ENCODE data around the gene SIVA1.

Gene SIVA1

GRCh38 chr14:104800015-104800770 is 47.2 kb downstream of the SIVA1 start:
- no peaks in the 10 kb centered on the region for H3K9me3 ChIP-seq (ENCODE audit: insufficient read depth, low read depth, low read length)
- H3K36me3 ChIP-seq (ENCODE audit: insufficient read depth, low read depth, low read length), result no peaks in the 10 kb centered on the region
- H3K4me3 ChIP-seq (ENCODE audit: low read length), result peak overlapping the region; percentile 74
- peak overlapping the region; percentile 69; the same call in 1 of the 2 replicates for H3K9ac ChIP-seq (ENCODE audit: low read depth, low read length)
- H3K27me3 ChIP-seq (ENCODE audit: insufficient read depth, low read length), result peaks cover 67% of the 10 kb centered on the region
- H3K27ac ChIP-seq (ENCODE audit: low read length), result no peak overlapping the region
- peaks cover 11% of the 10 kb centered on the region; the same call in 1 of the 2 replicates for H3K4me1 ChIP-seq (ENCODE audit: insufficient read depth, low read length)

GRCh38 chr14:104800771-104801519 is 48.0 kb downstream of the SIVA1 start, which contains the start of gene ZBTB42:
Gene ZBTB42 (plus strand): TSS chr14:104801101. CDS start chr14:104801198, 97 bp downstream.
- H3K36me3 ChIP-seq (ENCODE audit: insufficient read depth, low read depth, low read length), result no peaks in the 10 kb centered on the region
- H3K9ac ChIP-seq (ENCODE audit: low read depth, low read length), result peak within 1 kb of the TSS; percentile 69; the same call in 1 of the 2 replicates
- H3K27me3 ChIP-seq (ENCODE audit: insufficient read depth, low read length), result peaks cover 64% of the 10 kb centered on the region
- H3K9me3 ChIP-seq (ENCODE audit: insufficient read depth, low read depth, low read length), result no peaks in the 10 kb centered on the region
- peak within 1 kb of the TSS; percentile 74 for H3K4me3 ChIP-seq (ENCODE audit: low read length)
- no peak within 1 kb of the TSS for H3K27ac ChIP-seq (ENCODE audit: low read length)
- H3K4me1 ChIP-seq (ENCODE audit: insufficient read depth, low read length), result peaks cover 11% of the 10 kb centered on the region; the same call in 1 of the 2 replicates

GRCh38 chr14:104801520-104802393 is 48.8 kb downstream of the SIVA1 start:
- Histone ChIP-seq H3K27me3 (ENCODE audit: insufficient read depth, low read length) (peaks cover 56% of the 10 kb centered on the region), H3K9me3 (ENCODE audit: insufficient read depth, low read depth, low read length) (no peaks in the 10 kb centered on the region), H3K4me3 (ENCODE audit: low read length) (peak overlapping the region; percentile 66), H3K9ac (ENCODE audit: low read depth, low read length) (no peak overlapping the region), H3K36me3 (ENCODE audit: insufficient read depth, low read depth, low read length) (no peaks in the 10 kb centered on the region), H3K4me1 (ENCODE audit: insufficient read depth, low read length) (peaks cover 7% of the 10 kb centered on the region; the same call in 1 of the 2 replicates), H3K27ac (ENCODE audit: low read length) (no peak overlapping the region)

GRCh38 chr14:104802394-104803184 is 49.6 kb downstream of the SIVA1 start:
- Histone ChIP-seq H3K27me3 (ENCODE audit: insufficient read depth, low read length) (peaks cover 48% of the 10 kb centered on the region), H3K4me1 (ENCODE audit: insufficient read depth, low read length) (peaks cover 7% of the 10 kb centered on the region; the same call in 1 of the 2 replicates), H3K27ac (ENCODE audit: low read length) (no peak overlapping the region), H3K9ac (ENCODE audit: low read depth, low read length) (no peak overlapping the region), H3K9me3 (ENCODE audit: insufficient read depth, low read depth, low read length) (no peaks in the 10 kb centered on the region), H3K36me3 (ENCODE audit: insufficient read depth, low read depth, low read length) (no peaks in the 10 kb centered on the region), H3K4me3 (ENCODE audit: low read length) (no peak overlapping the region)

- H3K4me3 ChIP-seq (ENCODE audit: low read length), result no peak overlapping the region
- H3K27me3 ChIP-seq (ENCODE audit: insufficient read depth, low read length), result peaks cover 40% of the 10 kb centered on the region
- no peaks in the 10 kb centered on the region for H3K36me3 ChIP-seq (ENCODE audit: insufficient read depth, low read depth, low read length)
- H3K4me1 ChIP-seq (ENCODE audit: insufficient read depth, low read length), result peaks cover 7% of the 10 kb centered on the region; the same call in 1 of the 2 replicates
- no peak overlapping the region for H3K9ac ChIP-seq (ENCODE audit: low read depth, low read length)
- no peaks in the 10 kb centered on the region for H3K9me3 ChIP-seq (ENCODE audit: insufficient read depth, low read depth, low read length)
- H3K27ac ChIP-seq (ENCODE audit: low read length), result no peak overlapping the region
Observed at GRCh38 chr14:104803280-104803911, 50.4 kb downstream of the SIVA1 start.

GRCh38 chr14:104803912-104804410 is 51.0 kb downstream of the SIVA1 start:
- no peak overlapping the region for H3K9ac ChIP-seq (ENCODE audit: low read depth, low read length)
- H3K9me3 ChIP-seq (ENCODE audit: insufficient read depth, low read depth, low read length), result no peaks in the 10 kb centered on the region
- no peaks in the 10 kb centered on the region for H3K36me3 ChIP-seq (ENCODE audit: insufficient read depth, low read depth, low read length)
- peaks cover 34% of the 10 kb centered on the region for H3K27me3 ChIP-seq (ENCODE audit: insufficient read depth, low read length)
- no peak overlapping the region for H3K4me3 ChIP-seq (ENCODE audit: low read length)
- H3K27ac ChIP-seq (ENCODE audit: low read length), result no peak overlapping the region
- H3K4me1 ChIP-seq (ENCODE audit: insufficient read depth, low read length), result peaks cover 7% of the 10 kb centered on the region; the same call in 1 of the 2 replicates

- H3K27me3 ChIP-seq (ENCODE audit: insufficient read depth, low read length), result peaks cover 27% of the 10 kb centered on the region
- no peak overlapping the region for H3K9ac ChIP-seq (ENCODE audit: low read depth, low read length)
- no peaks in the 10 kb centered on the region for H3K9me3 ChIP-seq (ENCODE audit: insufficient read depth, low read depth, low read length)
- no peaks in the 10 kb centered on the region for H3K36me3 ChIP-seq (ENCODE audit: insufficient read depth, low read depth, low read length)
- 0 out of 2 replicates have a peak, but pooled peaks cover 4% of the 10 kb centered on the region for H3K4me1 ChIP-seq (ENCODE audit: insufficient read depth, low read length)
- no peak overlapping the region for H3K4me3 ChIP-seq (ENCODE audit: low read length)
- no peak overlapping the region for H3K27ac ChIP-seq (ENCODE audit: low read length)
Observed at GRCh38 chr14:104804481-104805325, 51.8 kb downstream of the SIVA1 start.

- no peaks in the 10 kb centered on the region for H3K36me3 ChIP-seq (ENCODE audit: insufficient read depth, low read depth, low read length)
- H3K4me1 ChIP-seq (ENCODE audit: insufficient read depth, low read length), result 0 out of 2 replicates have a peak, but pooled peaks cover 4% of the 10 kb centered on the region
- no peak overlapping the region for H3K27ac ChIP-seq (ENCODE audit: low read length)
- peaks cover 22% of the 10 kb centered on the region for H3K27me3 ChIP-seq (ENCODE audit: insufficient read depth, low read length)
- H3K4me3 ChIP-seq (ENCODE audit: low read length), result no peak overlapping the region
- H3K9me3 ChIP-seq (ENCODE audit: insufficient read depth, low read depth, low read length), result no peaks in the 10 kb centered on the region
- H3K9ac ChIP-seq (ENCODE audit: low read depth, low read length), result no peak overlapping the region
Observed at GRCh38 chr14:104805326-104805678, 52.4 kb downstream of the SIVA1 start.

GRCh38 chr14:104805941-104806624 is 53.1 kb downstream of the SIVA1 start:
- H3K27me3 ChIP-seq (ENCODE audit: insufficient read depth, low read length), result peaks cover 18% of the 10 kb centered on the region
- H3K9me3 ChIP-seq (ENCODE audit: insufficient read depth, low read depth, low read length), result no peaks in the 10 kb centered on the region
- H3K9ac ChIP-seq (ENCODE audit: low read depth, low read length), result no peak overlapping the region
- H3K4me1 ChIP-seq (ENCODE audit: insufficient read depth, low read length), result 0 out of 2 replicates have a peak, but pooled peaks cover 4% of the 10 kb centered on the region
- H3K36me3 ChIP-seq (ENCODE audit: insufficient read depth, low read depth, low read length), result no peaks in the 10 kb centered on the region
- no peak overlapping the region for H3K27ac ChIP-seq (ENCODE audit: low read length)
- H3K4me3 ChIP-seq (ENCODE audit: low read length), result no peak overlapping the region

All from iPS-20b (cell line).